Fibroblast of lung (primary cell): Measurements from ENCODE around the gene BCL11A.

Source experiments
- EZH2 ChIP-seq: IDR thresholded peaks from 2 replicates; pipeline ENCODE4 v1.5.1; 2012; ENCODE audit warnings: low read length, control low read depth, mild to moderate bottlenecking; ENCODE audit errors: missing control alignments
- TF ChIP-seq, protein P1 (sequence below), 2 donors: IDR thresholded peaks in 1 of 2; conservative IDR thresholded peaks in 1 of 2; 1 replicate in 1 of 2; 2 replicates in 1 of 2; pipeline ENCODE4 v1.5.1; 2011 to 2012; ENCODE audit warnings: low read length in 2 of 2, control low read depth in 1 of 2, inconsistent platforms in 1 of 2, low read depth in 1 of 2, mild to moderate bottlenecking in 1 of 2

DNA sequence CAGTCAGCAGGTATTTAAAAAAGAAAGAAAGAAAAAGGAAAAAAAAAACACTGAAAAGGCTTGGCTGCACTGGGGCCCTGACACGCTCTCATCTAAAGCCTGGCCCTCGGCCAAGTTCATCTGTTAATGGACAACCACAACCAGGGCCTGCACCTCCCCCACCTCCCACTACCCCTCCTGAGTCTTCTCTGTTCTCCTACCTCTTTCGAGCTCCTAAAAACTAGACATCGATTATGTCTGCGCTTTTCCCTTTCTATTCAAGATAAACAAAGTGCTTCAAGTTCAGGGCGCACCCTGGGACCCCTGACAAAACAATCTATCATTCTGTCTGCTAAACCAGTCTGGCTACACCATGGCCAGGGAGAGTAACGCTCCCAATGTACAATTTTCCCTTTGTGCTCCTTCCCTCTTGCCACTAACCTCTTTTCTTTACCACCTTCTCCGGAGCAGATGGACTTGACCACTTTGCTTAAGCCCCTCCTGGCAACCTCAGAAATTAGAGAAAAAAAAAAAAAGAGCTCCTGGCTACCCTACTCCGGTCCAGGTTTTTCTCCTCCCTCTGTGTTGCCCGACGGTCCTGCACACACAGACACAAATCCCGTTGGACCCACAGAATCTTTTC, 22.7 kb downstream of the BCL11A start:
- TF ChIP-seq, protein P1, sequence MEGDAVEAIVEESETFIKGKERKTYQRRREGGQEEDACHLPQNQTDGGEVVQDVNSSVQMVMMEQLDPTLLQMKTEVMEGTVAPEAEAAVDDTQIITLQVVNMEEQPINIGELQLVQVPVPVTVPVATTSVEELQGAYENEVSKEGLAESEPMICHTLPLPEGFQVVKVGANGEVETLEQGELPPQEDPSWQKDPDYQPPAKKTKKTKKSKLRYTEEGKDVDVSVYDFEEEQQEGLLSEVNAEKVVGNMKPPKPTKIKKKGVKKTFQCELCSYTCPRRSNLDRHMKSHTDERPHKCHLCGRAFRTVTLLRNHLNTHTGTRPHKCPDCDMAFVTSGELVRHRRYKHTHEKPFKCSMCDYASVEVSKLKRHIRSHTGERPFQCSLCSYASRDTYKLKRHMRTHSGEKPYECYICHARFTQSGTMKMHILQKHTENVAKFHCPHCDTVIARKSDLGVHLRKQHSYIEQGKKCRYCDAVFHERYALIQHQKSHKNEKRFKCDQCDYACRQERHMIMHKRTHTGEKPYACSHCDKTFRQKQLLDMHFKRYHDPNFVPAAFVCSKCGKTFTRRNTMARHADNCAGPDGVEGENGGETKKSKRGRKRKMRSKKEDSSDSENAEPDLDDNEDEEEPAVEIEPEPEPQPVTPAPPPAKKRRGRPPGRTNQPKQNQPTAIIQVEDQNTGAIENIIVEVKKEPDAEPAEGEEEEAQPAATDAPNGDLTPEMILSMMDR (conservative IDR thresholded peaks at IDR 0.05 in 1 of 2, IDR thresholded peaks at IDR 0.05 in 1 of 2; ENCODE audit: low read depth in 1 of 2, low read length in 2 of 2): no peak
- TF ChIP-seq EZH2: no peak
